ENCODE data around the gene CDR2.

- TF ChIP-seq EP300 (IDR thresholded peaks at IDR 0.05; ENCODE audit: low read length): no peak
- no peak for TF ChIP-seq PHF8 (IDR thresholded peaks at IDR 0.05; ENCODE audit: borderline replicate concordance, low read length)
- TF ChIP-seq, protein P1, sequence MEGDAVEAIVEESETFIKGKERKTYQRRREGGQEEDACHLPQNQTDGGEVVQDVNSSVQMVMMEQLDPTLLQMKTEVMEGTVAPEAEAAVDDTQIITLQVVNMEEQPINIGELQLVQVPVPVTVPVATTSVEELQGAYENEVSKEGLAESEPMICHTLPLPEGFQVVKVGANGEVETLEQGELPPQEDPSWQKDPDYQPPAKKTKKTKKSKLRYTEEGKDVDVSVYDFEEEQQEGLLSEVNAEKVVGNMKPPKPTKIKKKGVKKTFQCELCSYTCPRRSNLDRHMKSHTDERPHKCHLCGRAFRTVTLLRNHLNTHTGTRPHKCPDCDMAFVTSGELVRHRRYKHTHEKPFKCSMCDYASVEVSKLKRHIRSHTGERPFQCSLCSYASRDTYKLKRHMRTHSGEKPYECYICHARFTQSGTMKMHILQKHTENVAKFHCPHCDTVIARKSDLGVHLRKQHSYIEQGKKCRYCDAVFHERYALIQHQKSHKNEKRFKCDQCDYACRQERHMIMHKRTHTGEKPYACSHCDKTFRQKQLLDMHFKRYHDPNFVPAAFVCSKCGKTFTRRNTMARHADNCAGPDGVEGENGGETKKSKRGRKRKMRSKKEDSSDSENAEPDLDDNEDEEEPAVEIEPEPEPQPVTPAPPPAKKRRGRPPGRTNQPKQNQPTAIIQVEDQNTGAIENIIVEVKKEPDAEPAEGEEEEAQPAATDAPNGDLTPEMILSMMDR (IDR thresholded peaks at IDR 0.05 in 2 of 3, conservative IDR thresholded peaks at IDR 0.05 in 1 of 3; ENCODE audit: insufficient read depth in 2 of 3, low read depth in 1 of 3, low read length in 3 of 3): no peak
These were observed 33.1 kb upstream of the CDR2 start for GRCh38 chr16:22407486-22407885.
